A549 (cell line): ENCODE data around the gene PRTN3.

Experiments
- BCL3 ChIP-seq: fragments of >200 bp; sonication (Bioruptor Twin); formaldehyde crosslinking; IDR thresholded peaks from 3 replicates; pipeline ENCODE4 v1.6.1; 2016
- HDAC2 ChIP-seq: fragments of 200-600 bp; sonication (generic); IDR thresholded peaks from 2 replicates; pipeline ENCODE4 v1.6.1; 2016

GRCh38 chr19:812747-813218 is 28.0 kb upstream of the PRTN3 start:
- TF ChIP-seq BCL3 (no peak), HDAC2 (no peak)
